SJCRH30 (cell line): ENCODE results near the gene TLR2. TPM values are rescaled to one million over a fixed set of nuclear protein-coding genes. Genes with fewer than 3 reads are reported as not detected.

Source experiments
- DNase-seq, 2 experiments: peaks; one replicate each; pipeline ENCODE4 v3.0.0-alpha.2; 2015 to 2020
- H3K27ac ChIP-seq: fragments of 250-450 bp; sonication (Bioruptor Pico); 2 replicates; pipeline ENCODE4 v1.5.1; 2020; ENCODE audit warnings: mild to moderate bottlenecking, moderate library complexity
- H3K27me3 ChIP-seq: fragments of 250-450 bp; sonication (Bioruptor Pico); 2 replicates; pipeline ENCODE4 v1.5.1; 2020; ENCODE audit warnings: mild to moderate bottlenecking, moderate library complexity
- H3K36me3 ChIP-seq: fragments of 250-450 bp; sonication (Bioruptor Pico); 2 replicates; pipeline ENCODE4 v1.5.1; 2020; ENCODE audit warnings: mild to moderate bottlenecking, moderate library complexity
- H3K4me1 ChIP-seq: fragments of 250-450 bp; sonication (Bioruptor Pico); 2 replicates; pipeline ENCODE4 v1.5.1; 2020; ENCODE audit warnings: mild to moderate bottlenecking, moderate library complexity
- H3K4me3 ChIP-seq: fragments of 250-450 bp; sonication (Bioruptor Pico); 2 replicates; pipeline ENCODE4 v1.5.1; 2020; ENCODE audit warnings: mild to moderate bottlenecking, moderate library complexity
- H3K9me3 ChIP-seq: fragments of 250-450 bp; sonication (Bioruptor Pico); replicated peaks from 2 replicates; pipeline ENCODE4 v1.5.1; 2020; ENCODE audit warnings: mild to moderate bottlenecking, moderate library complexity
- total RNA-seq: library from RNA; depleted of rRNA; stranded (reverse); fragments of >200 nt; shearing (Covaris generic); gene quantifications from 2 replicates; pipeline ENCODE4 v1.2.3, GENCODE V29; 2014; rRNA removed

TLR2 gene, protein sequence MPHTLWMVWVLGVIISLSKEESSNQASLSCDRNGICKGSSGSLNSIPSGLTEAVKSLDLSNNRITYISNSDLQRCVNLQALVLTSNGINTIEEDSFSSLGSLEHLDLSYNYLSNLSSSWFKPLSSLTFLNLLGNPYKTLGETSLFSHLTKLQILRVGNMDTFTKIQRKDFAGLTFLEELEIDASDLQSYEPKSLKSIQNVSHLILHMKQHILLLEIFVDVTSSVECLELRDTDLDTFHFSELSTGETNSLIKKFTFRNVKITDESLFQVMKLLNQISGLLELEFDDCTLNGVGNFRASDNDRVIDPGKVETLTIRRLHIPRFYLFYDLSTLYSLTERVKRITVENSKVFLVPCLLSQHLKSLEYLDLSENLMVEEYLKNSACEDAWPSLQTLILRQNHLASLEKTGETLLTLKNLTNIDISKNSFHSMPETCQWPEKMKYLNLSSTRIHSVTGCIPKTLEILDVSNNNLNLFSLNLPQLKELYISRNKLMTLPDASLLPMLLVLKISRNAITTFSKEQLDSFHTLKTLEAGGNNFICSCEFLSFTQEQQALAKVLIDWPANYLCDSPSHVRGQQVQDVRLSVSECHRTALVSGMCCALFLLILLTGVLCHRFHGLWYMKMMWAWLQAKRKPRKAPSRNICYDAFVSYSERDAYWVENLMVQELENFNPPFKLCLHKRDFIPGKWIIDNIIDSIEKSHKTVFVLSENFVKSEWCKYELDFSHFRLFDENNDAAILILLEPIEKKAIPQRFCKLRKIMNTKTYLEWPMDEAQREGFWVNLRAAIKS
- total RNA-seq = not detected in 2 replicates

DNA sequence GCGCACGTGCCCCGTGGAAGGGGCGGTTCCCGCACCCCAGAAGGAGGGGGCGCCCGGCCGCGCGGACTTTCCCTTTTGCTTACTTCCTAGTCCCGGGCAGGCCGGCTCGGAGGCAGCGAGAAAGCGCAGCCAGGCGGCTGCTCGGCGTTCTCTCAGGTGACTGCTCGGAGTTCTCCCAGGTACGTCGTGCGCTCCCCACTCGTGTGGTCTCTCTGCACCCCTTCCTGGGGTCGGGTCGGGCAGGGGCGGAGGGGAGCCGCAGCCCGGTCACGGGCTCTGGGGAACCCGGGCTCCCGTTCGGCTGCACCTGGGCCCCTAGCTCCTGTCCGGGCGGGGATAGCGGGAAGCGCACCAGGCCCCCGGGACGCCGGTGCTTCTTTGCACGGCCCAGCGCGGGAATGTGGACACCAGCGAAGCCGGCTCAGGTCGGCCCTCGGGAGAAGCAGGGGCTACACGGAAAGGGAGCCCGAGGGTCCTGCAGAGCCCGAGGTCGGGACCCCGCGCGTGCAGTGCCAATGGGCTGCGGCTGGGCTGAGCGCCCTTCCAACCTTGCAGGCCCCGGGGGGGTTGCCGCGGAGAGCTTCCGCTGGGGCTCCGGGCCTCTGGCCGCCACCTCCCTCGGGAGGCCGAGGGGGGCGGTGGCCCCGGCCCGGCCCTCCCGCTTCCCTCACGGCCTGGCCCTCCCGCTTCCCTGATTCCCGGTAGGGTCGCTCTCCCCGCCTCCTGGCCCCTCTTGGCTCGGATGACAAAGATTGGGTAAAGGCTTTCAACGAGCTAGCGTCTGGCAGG, at the start of gene TLR2:
Gene TLR2 (plus strand): TSS at position 99 of the 789 bp plus-strand sequence. CDS start 18,628 bp downstream, outside the sequence.
- H3K27ac ChIP-seq = no peak within 1 kb of the TSS
- H3K36me3 ChIP-seq = no peaks in the 10 kb centered on the region
- no peak for DNase-seq

DNA sequence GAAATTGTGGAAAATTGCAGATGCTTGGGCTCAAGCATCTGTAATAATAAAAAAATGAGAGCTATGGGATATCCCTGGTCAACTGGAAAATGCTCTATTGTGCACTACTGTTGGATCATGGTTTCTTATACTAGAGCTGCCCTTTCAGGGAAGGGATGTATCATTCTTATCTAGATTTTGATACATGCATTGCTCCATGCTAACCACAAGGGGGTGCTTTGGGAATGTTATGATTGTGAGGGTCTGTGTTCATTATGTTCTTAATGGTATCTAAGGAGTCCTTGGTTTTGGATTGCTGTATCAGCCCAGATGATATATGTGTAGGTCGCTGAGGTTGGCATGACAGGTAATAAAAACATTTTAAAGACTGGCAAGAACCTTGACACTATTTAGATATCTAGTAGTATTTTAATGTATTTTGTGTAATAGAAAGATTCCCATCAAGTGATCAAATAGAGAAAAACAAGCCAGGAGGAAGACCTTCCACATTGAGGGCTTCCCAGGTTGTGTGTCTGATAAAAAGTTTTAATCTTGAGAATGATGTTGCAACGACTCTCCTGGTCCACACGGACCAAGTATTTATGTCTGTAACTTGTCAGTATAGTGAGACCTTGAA, 49.2 kb upstream of the TLR2 start:
- Histone ChIP-seq H3K27ac (no peak overlapping the region), H3K36me3 (peaks cover 53% of the 10 kb centered on the region), H3K27me3 (no peaks in the 10 kb centered on the region), H3K9me3 (no peaks in the 10 kb centered on the region), H3K4me3 (no peak overlapping the region), H3K4me1 (no peaks in the 10 kb centered on the region)
- DNase-seq = peak in 1 of 2 experiments; percentile 38

More for the DNA sequence above, at the start of gene TLR2:
- H3K4me3 ChIP-seq = no peak within 1 kb of the TSS
- H3K27me3 ChIP-seq = no peaks in the 10 kb centered on the region
- H3K4me1 ChIP-seq = no peaks in the 10 kb centered on the region
- H3K9me3 ChIP-seq = peaks cover 2% of the 10 kb centered on the region; the same call in 1 of the 2 replicates

DNA sequence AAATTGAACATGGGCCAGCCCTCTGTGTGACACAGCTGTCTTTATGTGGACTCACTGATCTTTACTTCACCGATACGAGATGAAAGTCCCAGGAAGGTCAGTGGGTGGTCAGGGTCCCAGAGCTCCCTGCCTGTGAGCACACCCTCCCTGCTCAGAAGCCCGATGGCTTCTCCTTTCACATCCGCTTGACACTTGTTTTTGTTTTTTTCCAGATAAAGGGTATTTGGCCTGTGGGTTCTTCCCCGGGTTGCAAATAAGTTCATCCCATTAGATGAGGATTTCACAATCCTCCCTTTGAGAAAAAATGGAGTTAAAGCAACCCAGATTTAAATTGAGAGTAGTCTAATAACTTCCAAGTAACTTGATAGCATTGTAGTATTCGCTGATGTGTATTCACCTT, 48.2 kb upstream of the TLR2 start:
- Histone ChIP-seq H3K4me1 (no peaks in the 10 kb centered on the region), H3K36me3 (peaks cover 46% of the 10 kb centered on the region), H3K4me3 (no peak overlapping the region), H3K9me3 (no peaks in the 10 kb centered on the region), H3K27ac (no peak overlapping the region), H3K27me3 (no peaks in the 10 kb centered on the region)
- no peak for DNase-seq

DNA sequence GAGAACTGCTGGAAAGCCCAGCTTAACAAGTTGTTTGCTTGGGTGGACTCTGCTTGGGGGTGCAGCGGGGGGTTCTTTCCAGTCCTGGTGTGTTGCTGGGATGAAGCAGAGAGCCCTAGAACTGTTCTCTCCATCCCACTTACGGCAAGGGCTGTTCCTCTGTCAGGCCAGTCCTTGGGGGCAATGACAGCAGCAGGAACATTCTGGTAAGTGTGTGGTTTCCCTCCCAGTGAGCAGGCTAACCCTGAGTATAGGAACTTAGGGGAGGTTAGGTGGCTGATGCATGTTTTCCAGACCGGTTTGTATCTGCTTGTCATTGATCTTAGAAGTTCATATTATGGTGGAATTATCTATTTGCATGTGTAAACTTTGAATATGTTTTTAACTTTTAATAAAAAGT, 46.9 kb upstream of the TLR2 start:
- no peaks in the 10 kb centered on the region for H3K9me3 ChIP-seq
- no peaks in the 10 kb centered on the region for H3K4me1 ChIP-seq

DNA sequence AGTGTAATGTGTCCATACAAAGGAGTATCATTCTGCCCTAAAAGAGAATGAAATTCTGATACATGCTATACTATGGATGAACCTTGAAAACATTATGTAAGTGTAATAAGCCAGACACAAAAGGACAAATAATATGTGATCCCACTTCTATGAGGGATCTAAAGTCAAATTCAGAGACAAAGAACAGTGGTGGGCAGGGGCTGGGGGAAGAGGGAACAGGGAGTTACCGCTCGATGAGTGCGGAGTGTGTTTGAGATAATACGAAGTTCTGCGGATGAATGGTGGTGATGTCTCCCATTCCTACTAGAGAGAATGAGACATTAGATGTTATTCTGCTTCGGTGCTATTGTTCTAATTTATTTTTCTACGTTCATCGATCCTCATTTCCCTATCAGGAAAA, 46.1 kb upstream of the TLR2 start:
- H3K27me3 ChIP-seq = no peaks in the 10 kb centered on the region
- H3K36me3 ChIP-seq = peaks cover 37% of the 10 kb centered on the region
- H3K9me3 ChIP-seq = no peaks in the 10 kb centered on the region
- H3K4me1 ChIP-seq = no peaks in the 10 kb centered on the region
- no peak overlapping the region for H3K27ac ChIP-seq
- DNase-seq = no peak
- no peak overlapping the region for H3K4me3 ChIP-seq

More for the DNA sequence above, 46.9 kb upstream of the TLR2 start:
- Histone ChIP-seq H3K36me3 (peaks cover 40% of the 10 kb centered on the region), H3K27ac (no peak overlapping the region), H3K4me3 (no peak overlapping the region), H3K27me3 (no peaks in the 10 kb centered on the region)
- no peak for DNase-seq

DNA sequence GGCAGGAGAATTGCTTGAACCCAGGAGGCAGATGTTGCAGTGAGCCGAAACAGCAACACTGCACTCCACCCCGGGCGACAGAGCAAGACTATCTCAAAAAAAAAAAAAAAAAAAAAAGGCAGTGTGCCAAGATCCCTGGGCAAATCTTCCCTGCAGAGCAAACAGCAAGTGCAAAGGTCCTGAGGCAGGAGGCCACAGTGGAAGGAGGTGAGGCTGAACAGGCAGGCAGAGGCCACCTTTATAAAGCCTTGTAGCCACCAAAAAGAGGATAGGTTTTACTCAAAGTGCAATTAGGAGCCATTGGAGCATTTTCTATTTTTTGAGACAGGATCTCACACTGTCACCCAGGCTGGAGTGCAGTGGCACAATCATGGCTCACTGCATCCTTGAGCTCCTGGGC, 45.1 kb upstream of the TLR2 start:
- H3K27me3 ChIP-seq = no peaks in the 10 kb centered on the region
- H3K9me3 ChIP-seq = no peaks in the 10 kb centered on the region
- peaks cover 31% of the 10 kb centered on the region for H3K36me3 ChIP-seq
- H3K27ac ChIP-seq = no peak overlapping the region
- H3K4me3 ChIP-seq = no peak overlapping the region
- no peaks in the 10 kb centered on the region for H3K4me1 ChIP-seq
- DNase-seq = no peak

DNA sequence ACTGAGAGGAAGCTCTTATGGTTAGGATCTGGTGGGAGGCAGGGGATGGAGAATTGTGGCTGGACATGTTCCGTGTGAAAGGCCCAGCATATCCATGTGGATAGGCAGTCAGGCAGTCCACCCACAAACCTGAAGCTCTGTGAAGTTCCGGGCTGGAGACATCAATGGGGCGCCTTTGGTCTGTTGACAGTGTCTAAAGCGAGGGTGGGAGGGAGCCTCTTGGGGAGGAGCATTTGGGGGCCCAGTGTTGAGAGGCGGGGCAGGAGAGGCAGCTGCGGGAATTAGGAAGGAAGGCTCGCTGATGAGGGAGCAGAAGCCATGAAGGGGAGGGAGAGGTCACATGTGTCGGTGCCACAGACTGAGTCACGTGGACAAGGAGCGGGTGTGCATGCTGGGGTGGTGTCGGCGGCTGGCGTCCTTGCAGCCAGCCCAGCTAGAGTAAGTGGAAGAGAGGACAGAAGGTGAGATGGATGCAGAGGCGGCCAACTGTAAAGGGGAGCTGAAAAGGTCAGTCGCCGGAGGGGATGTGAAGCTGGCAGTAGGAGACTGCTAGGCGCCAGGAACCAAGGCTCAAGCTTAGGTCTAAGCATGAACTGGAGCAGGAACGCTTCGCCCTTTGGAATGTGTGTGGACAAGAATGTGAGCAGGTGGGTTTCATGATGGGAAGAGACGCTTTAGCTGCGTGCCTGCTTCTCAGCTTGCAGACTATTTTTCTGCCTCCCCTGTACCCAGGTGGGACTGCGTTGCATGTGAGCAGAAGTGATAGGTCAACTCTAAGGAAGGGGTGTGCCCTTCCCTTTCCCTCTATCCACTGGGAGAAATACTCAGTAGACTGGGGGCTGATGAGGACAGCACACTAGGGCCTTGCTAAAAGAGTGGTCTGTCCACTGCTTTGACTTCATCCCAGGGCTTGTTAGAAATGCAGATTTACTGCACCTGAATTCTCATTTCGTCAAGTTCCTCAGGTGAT, 44.0 kb upstream of the TLR2 start:
- no peak overlapping the region for H3K4me3 ChIP-seq
- DNase-seq = no peak

DNA sequence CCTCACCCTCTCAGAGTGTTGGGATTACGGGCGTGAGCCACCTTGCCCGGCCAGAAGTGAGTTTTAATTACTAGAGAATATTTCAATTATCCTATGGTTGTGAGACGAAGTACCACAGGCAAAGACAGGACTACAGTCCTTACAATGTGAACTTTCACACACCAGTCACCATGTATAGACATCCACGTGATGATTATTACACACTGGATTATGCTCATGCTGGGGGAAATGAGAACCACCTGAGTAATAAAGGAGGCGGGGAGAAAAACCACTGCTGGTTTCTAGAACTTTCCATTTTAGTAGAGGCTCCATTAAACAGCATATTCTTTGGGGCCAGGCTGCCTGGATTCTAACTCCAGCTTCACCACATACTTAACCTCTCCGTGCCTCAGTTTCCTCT, 42.5 kb upstream of the TLR2 start:
- Histone ChIP-seq H3K27ac (no peak overlapping the region), H3K27me3 (no peaks in the 10 kb centered on the region), H3K9me3 (no peaks in the 10 kb centered on the region; the same call in 1 of the 2 replicates), H3K4me1 (no peaks in the 10 kb centered on the region), H3K36me3 (peaks cover 10% of the 10 kb centered on the region; the same call in 1 of the 2 replicates), H3K4me3 (no peak overlapping the region)
- no peak for DNase-seq

More for the DNA sequence above, 44.0 kb upstream of the TLR2 start:
- no peaks in the 10 kb centered on the region for H3K9me3 ChIP-seq
- H3K4me1 ChIP-seq = no peaks in the 10 kb centered on the region
- no peak overlapping the region for H3K27ac ChIP-seq
- H3K27me3 ChIP-seq = no peaks in the 10 kb centered on the region
- peaks cover 19% of the 10 kb centered on the region for H3K36me3 ChIP-seq

DNA sequence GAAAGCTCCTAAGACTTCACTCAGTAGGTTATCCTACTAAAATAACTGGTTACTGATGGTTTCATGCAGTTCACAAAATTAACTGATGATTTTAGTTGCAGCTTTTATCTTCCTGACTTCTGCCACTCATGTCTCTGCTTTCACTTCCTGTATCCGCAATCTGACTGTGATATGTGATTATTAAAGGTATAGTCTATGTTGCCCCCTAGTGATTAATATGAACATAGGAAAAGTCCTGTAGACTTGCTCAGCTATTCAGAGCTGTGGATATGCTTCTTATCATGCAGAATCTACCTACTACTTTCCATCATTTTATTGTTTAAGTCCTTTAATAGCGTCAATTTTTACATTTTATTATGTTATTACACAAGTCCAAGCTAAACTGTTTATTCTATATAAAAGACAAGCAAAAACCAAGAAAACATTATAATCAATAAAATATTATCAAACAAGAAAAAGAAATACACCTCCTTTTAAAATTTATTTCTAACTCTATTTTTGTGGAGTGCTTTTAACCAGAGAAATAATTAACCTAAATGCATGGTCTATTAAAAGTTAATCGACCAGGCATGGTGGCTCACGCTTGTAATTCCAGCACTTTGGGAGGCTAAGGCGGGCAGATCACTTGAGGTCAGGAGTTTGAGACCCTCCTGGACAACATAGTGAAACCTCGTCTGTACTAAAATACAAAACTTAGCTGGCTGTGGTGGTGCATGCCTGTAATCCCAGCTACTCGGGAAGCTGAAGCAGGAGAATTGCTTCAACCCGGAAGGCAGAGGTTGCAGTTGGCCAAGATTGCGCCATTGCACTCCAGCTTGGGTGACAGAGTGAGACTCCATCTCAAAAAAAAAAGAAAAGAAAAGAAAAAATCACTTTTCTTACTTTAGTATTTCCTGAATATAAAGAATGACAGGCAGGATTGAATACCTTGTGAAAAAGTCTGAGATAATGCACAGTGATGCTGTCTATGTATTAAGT, 40.4 kb upstream of the TLR2 start:
- H3K4me1 ChIP-seq = no peaks in the 10 kb centered on the region
- no peak overlapping the region for H3K4me3 ChIP-seq
- DNase-seq = peak in 1 of 2 experiments; percentile 68
- H3K9me3 ChIP-seq = no peaks in the 10 kb centered on the region; the same call in 1 of the 2 replicates
- no peak overlapping the region for H3K27ac ChIP-seq
- H3K36me3 ChIP-seq = no peaks in the 10 kb centered on the region
- no peaks in the 10 kb centered on the region for H3K27me3 ChIP-seq

DNA sequence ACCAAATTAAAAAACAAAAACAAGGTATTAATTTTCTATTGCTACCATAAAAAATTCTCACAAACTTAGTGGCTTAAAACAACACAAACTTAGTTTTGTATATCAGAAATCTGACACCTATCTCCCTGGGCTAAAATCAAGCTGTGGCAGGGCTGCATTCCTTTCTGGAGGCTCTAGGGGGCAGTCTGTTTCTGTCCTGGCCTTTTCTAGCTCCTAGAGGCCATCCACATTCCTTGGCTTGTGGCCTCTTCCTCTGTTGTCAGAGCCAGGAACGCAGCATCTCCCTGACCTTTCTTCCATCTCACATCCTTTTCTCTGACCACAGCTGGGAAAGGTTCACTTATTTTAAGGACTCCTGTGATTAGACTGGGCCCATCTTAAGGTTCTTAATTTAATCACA, 38.9 kb upstream of the TLR2 start:
- Histone ChIP-seq H3K4me1 (0 out of 2 replicates have a peak, but pooled peaks cover 4% of the 10 kb centered on the region), H3K27ac (no peak overlapping the region), H3K4me3 (no peak overlapping the region), H3K27me3 (no peaks in the 10 kb centered on the region), H3K36me3 (no peaks in the 10 kb centered on the region), H3K9me3 (no peaks in the 10 kb centered on the region; the same call in 1 of the 2 replicates)
- peak in 1 of 2 experiments; percentile 34 for DNase-seq

DNA sequence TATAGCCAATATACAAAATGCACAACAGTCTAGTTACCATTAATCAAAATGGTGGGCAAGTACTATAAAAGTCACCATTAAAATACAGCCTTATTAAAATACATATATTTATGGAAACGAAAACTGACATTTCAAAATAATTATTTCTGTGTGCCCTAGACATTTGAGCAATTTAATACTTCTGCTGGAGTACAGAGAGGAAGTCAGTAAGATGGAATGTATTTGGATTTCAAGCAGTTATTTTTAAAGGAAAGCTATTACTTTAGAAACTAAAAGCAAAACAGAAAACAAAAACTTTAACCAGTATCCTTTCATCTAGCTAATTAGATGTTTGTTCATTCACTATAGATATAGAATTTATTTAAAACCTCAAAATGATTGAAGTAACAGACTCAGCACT, 37.8 kb upstream of the TLR2 start:
- no peaks in the 10 kb centered on the region; the same call in 1 of the 2 replicates for H3K9me3 ChIP-seq

DNA sequence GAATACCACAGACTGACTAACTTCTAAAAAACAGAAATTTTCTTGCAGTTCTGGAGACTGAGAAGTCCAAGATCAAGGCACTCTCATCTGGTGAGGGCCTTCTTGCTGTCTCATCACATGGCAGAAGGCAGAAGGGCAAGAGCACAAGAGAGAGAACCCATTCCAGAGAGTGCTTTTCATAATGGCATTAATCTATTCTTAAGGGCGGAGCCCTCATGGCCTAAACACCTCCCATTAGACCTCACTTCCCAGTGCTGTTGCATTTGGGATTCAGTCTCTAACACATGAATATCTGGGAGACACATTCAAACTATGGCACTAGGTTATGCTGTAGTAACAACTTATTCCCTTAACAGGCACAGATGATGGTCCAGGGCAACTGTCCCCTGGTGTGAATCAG, 37.1 kb upstream of the TLR2 start:
- H3K4me1 ChIP-seq = 0 out of 2 replicates have a peak, but pooled peaks cover 4% of the 10 kb centered on the region
- H3K9me3 ChIP-seq = no peaks in the 10 kb centered on the region; the same call in 1 of the 2 replicates
- DNase-seq = no peak
- H3K36me3 ChIP-seq = no peaks in the 10 kb centered on the region
- H3K27me3 ChIP-seq = no peaks in the 10 kb centered on the region
- no peak overlapping the region for H3K4me3 ChIP-seq
- H3K27ac ChIP-seq = no peak overlapping the region

More for the DNA sequence above, 37.8 kb upstream of the TLR2 start:
- Histone ChIP-seq H3K4me3 (no peak overlapping the region), H3K27me3 (no peaks in the 10 kb centered on the region), H3K4me1 (0 out of 2 replicates have a peak, but pooled peaks cover 4% of the 10 kb centered on the region), H3K27ac (no peak overlapping the region), H3K36me3 (no peaks in the 10 kb centered on the region)
- no peak for DNase-seq
